AG20443 (cell line): ENCODE data around the gene PIM3.

Source experiments
- DNase-seq: peaks from one replicate; pipeline ENCODE4 v3.0.0; 2012; ENCODE audit warnings: low spot score, mixed read lengths

PIM3 gene

GRCh38 chr22:49955581-49956417 lies 4.8 kb upstream of the PIM3 start:
- no peak for DNase-seq

- DNase-seq, result no peak
Observed at GRCh38 chr22:49956418-49956770, 4.2 kb upstream of the PIM3 start.

DNA sequence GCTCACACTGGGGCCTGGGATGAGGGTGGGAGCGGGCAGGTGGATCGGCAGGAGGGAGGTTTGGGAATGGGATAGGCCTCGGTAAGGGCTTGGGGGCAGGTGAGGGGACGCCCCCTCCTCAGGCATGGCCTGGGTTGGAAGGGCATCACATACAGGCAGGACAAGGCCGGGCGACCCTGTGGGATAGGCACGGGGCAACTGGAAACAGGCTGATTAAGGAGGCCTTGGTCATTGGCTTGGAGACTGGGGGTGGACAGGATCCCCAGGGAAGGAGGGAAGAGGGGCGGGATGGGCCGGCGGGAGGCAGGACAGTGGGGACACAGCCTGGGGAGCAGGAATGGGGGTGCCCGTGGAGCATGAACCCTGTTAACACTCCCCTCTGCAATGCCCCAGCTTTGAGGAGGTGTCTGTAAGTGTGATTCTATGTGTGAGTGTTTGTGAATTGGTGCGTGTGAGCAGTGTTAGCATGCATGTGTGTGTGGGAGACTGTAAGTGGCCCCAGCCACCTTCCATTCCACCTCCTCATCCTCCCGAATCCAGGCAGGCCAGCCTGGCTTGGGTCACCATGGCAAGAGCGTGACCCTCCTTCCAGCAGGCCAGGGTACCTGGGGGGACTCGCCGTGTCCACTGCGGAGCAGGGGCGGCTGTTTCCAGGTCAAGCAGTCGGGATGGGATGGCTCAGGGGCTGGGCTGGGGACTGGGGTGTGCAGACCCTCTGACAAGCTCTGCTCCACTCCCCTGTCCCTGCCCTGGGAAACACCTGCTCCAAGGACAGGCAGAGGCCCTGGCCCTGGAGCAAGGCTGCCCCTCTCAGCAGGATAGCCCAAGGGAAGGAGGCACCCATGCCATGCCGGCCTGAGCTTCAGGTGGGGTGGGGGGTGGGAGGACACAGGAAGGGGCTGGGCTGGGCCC lies 3.4 kb upstream of the PIM3 start:
- DNase-seq, result no peak

- DNase-seq, result no peak
Observed at GRCh38 chr22:49957826-49958365, 2.7 kb upstream of the PIM3 start.

DNA sequence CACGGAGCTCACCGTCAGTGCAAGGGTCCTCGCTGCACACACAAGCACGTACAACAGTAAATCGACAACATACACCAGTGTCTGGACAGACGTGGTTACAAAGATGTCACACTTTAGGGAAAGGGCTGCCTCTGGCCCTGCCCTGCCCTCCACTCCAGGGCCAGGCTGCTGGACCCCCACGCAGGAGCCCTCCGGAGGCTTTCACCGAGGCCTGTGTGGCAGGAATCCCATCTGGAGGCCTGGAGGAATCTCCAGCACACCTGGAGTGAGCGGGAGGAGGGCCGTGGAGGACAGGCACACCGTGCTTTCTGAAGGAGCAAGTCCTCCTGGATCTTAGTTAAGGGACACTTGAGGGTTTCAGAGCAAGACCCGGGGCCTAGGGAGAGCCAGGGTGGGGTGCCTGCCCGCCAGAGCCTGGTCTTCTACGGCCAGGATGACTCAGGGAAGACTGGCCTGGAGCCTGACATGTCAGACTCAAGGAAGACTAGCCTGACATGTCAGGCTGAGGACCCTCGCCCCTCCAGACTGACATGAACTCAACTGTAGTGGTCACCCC lies 2.1 kb upstream of the PIM3 start:
- no peak for DNase-seq

GRCh38 chr22:49958931-49959781 lies 1.4 kb upstream of the PIM3 start:
- no peak for DNase-seq

- DNase-seq, result peak; percentile 53
Observed at GRCh38 chr22:49959782-49960158, 802 bp upstream of the PIM3 start.

GRCh38 chr22:49961005-49961600 lies 531 bp downstream of the PIM3 start:
- no peak for DNase-seq

DNA sequence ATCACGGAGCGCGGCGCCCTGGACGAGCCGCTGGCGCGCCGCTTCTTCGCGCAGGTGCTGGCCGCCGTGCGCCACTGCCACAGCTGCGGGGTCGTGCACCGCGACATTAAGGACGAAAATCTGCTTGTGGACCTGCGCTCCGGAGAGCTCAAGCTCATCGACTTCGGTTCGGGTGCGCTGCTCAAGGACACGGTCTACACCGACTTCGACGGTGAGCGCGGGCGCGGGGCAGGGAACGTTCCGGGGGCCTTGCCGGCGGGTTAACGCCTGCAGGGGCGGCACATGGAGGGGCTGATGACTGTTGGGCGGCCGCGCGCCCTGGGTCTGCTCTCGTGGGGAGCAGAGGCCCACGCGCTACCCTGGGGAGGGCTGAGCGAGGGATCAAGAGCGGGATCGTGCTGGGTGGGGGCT lies 1.0 kb downstream of the PIM3 start:
- no peak for DNase-seq

- DNase-seq, result peak; percentile 90
Observed at GRCh38 chr22:49962012-49962750, 1.6 kb downstream of the PIM3 start.

GRCh38 chr22:49962751-49963646 lies 2.4 kb downstream of the PIM3 start:
- DNase-seq, result no peak

GRCh38 chr22:49963647-49964026 lies 3.1 kb downstream of the PIM3 start:
- DNase-seq, result no peak

GRCh38 chr22:49964136-49965090 lies 3.8 kb downstream of the PIM3 start:
- DNase-seq, result no peak

GRCh38 chr22:49965091-49966040 lies 4.8 kb downstream of the PIM3 start:
- no peak for DNase-seq

- no peak for DNase-seq
Observed at GRCh38 chr22:49966041-49966773, 5.6 kb downstream of the PIM3 start.
